ENCODE results near the gene NPAS3. TPM values are rescaled to one million over a fixed set of nuclear protein-coding genes. Genes with fewer than 3 reads are reported as not detected.

Gene NPAS3
- total RNA-seq, 1 experiment from 2014 or later: 0.90 TPM

GRCh38 chr14:33454022-33454595 is 515.4 kb downstream of the NPAS3 start:
- in situ Hi-C loops (cut with HindIII; ENCODE audit: low pct_unique_long_range_greater_than_20kb, low sequenced_read_pairs): no loop called here
- no peak for DNase-seq (ENCODE audit: low read depth, low spot score)

- no peak for DNase-seq (ENCODE audit: low read depth, low spot score)
- in situ Hi-C loops (cut with HindIII; ENCODE audit: low pct_unique_long_range_greater_than_20kb, low sequenced_read_pairs): no loop called here
Measured at GRCh38 chr14:33454707-33455106, 516.0 kb downstream of the NPAS3 start.

GRCh38 chr14:33455654-33456345 is 517.1 kb downstream of the NPAS3 start:
- no peak for DNase-seq (ENCODE audit: low read depth, low spot score)
- in situ Hi-C loops (cut with HindIII; ENCODE audit: low pct_unique_long_range_greater_than_20kb, low sequenced_read_pairs): no loop called here

- DNase-seq (ENCODE audit: low read depth, low spot score): no peak
- in situ Hi-C loops (cut with HindIII; ENCODE audit: low pct_unique_long_range_greater_than_20kb, low sequenced_read_pairs): no loop called here
Measured at GRCh38 chr14:33457021-33457420, 518.3 kb downstream of the NPAS3 start.

- no peak for DNase-seq (ENCODE audit: low read depth, low spot score)
- in situ Hi-C loops (cut with HindIII; ENCODE audit: low pct_unique_long_range_greater_than_20kb, low sequenced_read_pairs): no loop called here
Measured at GRCh38 chr14:33457617-33458016, 518.9 kb downstream of the NPAS3 start.

GRCh38 chr14:33460164-33460563 is 521.5 kb downstream of the NPAS3 start:
- in situ Hi-C loops (cut with HindIII; ENCODE audit: low pct_unique_long_range_greater_than_20kb, low sequenced_read_pairs): no loop called here
- DNase-seq (ENCODE audit: low read depth, low spot score): no peak

- in situ Hi-C loops (cut with HindIII; ENCODE audit: low pct_unique_long_range_greater_than_20kb, low sequenced_read_pairs): no loop called here
- DNase-seq (ENCODE audit: low read depth, low spot score): no peak
Measured at GRCh38 chr14:33461036-33461435, 522.4 kb downstream of the NPAS3 start.

GRCh38 chr14:33463731-33464130 is 525.1 kb downstream of the NPAS3 start:
- no peak for DNase-seq (ENCODE audit: low read depth, low spot score)
- in situ Hi-C loops (cut with HindIII; ENCODE audit: low pct_unique_long_range_greater_than_20kb, low sequenced_read_pairs): no loop called here

- in situ Hi-C loops (cut with HindIII; ENCODE audit: low pct_unique_long_range_greater_than_20kb, low sequenced_read_pairs): no loop called here
- no peak for DNase-seq (ENCODE audit: low read depth, low spot score)
Measured at GRCh38 chr14:33464254-33464962, 525.7 kb downstream of the NPAS3 start.

GRCh38 chr14:33465846-33466700 is 527.4 kb downstream of the NPAS3 start:
- DNase-seq (ENCODE audit: low read depth, low spot score): no peak
- in situ Hi-C loops (cut with HindIII; ENCODE audit: low pct_unique_long_range_greater_than_20kb, low sequenced_read_pairs): no loop called here

GRCh38 chr14:33467971-33468370 is 529.3 kb downstream of the NPAS3 start:
- in situ Hi-C loops (cut with HindIII; ENCODE audit: low pct_unique_long_range_greater_than_20kb, low sequenced_read_pairs): no loop called here

GRCh38 chr14:33469898-33470297 is 531.2 kb downstream of the NPAS3 start:
- in situ Hi-C loops (cut with HindIII; ENCODE audit: low pct_unique_long_range_greater_than_20kb, low sequenced_read_pairs): no loop called here
- no peak for DNase-seq (ENCODE audit: low read depth, low spot score)

More at GRCh38 chr14:33467971-33468370, 529.3 kb downstream of the NPAS3 start:
- DNase-seq (ENCODE audit: low read depth, low spot score): no peak

- DNase-seq (ENCODE audit: low read depth, low spot score): no peak
- in situ Hi-C loops (cut with HindIII; ENCODE audit: low pct_unique_long_range_greater_than_20kb, low sequenced_read_pairs): no loop called here
Measured at GRCh38 chr14:33471776-33472175, 533.1 kb downstream of the NPAS3 start.

GRCh38 chr14:33475623-33476022 is 536.9 kb downstream of the NPAS3 start:
- DNase-seq (ENCODE audit: low read depth, low spot score): peak; percentile 47
- in situ Hi-C loops (cut with HindIII; ENCODE audit: low pct_unique_long_range_greater_than_20kb, low sequenced_read_pairs): no loop called here

GRCh38 chr14:33477797-33478196 is 539.1 kb downstream of the NPAS3 start:
- DNase-seq (ENCODE audit: low read depth, low spot score): no peak
- in situ Hi-C loops (cut with HindIII; ENCODE audit: low pct_unique_long_range_greater_than_20kb, low sequenced_read_pairs): no loop called here

GRCh38 chr14:33480071-33480886 is 541.6 kb downstream of the NPAS3 start:
- in situ Hi-C loops (cut with HindIII; ENCODE audit: low pct_unique_long_range_greater_than_20kb, low sequenced_read_pairs): no loop called here
- DNase-seq (ENCODE audit: low read depth, low spot score): no peak

GRCh38 chr14:33480887-33481184 is 542.2 kb downstream of the NPAS3 start:
- in situ Hi-C loops (cut with HindIII; ENCODE audit: low pct_unique_long_range_greater_than_20kb, low sequenced_read_pairs): no loop called here

More at GRCh38 chr14:33480887-33481184, 542.2 kb downstream of the NPAS3 start:
- DNase-seq (ENCODE audit: low read depth, low spot score): no peak
